GM19467 (cell line): ENCODE data around the gene SIAH1.
A peak's percentile ranks its signal among the peaks of the same experiment; 100 is the strongest.
"Not testable (repeated sequence)": the region's sequence is repeated elsewhere in the genome, so short reads cannot be mapped to it uniquely, and the experiment has no call there.

Experiments used
- ATAC-seq: cut with Tn5 transposase; IDR thresholded peaks from one replicate; pipeline ENCODE4 v1.9.1; 2021; ENCODE audit warnings: mild to moderate bottlenecking, moderate library complexity; ENCODE audit not compliant: unreplicated experiment

SIAH1 gene, protein sequence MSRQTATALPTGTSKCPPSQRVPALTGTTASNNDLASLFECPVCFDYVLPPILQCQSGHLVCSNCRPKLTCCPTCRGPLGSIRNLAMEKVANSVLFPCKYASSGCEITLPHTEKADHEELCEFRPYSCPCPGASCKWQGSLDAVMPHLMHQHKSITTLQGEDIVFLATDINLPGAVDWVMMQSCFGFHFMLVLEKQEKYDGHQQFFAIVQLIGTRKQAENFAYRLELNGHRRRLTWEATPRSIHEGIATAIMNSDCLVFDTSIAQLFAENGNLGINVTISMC

GRCh38 chr16:48385253-48386150, at the start of gene SIAH1:
Gene SIAH1 (minus strand): TSS chr16:48385413. CDS start chr16:48362428, 22,985 bp downstream.
- ATAC-seq, result peak; percentile 54

GRCh38 chr16:48434653-48435317, 49.6 kb upstream of the SIAH1 start:
- no peak for ATAC-seq

GRCh38 chr16:48433850-48434530, 48.8 kb upstream of the SIAH1 start:
- ATAC-seq, result no peak

DNA sequence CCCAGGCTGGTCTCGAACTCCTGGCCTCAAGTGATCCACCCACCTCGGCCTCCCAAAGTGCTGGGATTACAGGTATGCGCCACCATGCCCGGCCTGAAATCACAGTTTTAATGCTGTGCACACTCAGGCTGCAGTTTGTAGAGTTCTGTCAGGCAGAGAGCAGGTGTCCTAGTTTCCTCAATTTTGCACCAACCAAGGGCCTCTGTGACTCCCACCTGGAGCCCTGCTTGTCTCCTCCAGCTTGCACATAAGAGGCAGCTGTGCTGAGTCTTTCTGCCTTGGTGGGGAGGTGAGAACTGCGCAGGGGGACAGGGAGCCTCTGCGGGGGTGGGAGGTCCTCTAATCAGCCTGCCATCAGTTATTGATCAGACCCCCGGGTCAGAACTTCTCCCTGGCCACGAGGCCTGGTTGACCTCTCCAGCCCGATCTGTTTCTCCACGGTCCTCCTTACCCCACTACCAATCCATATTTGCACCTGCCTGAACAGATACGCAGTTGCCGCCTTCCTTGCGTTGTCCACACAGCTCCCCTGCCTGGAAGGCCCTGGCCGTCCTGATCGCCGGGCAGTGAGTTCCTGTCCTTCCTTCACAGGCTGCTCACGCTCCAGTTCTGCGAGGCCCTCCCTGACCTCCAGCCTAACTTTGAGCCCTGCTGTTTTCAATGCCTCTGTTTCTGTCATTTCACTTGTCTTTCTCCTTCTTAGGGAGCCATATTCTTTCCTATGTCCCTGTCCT, 48.1 kb upstream of the SIAH1 start:
- no peak for ATAC-seq

DNA sequence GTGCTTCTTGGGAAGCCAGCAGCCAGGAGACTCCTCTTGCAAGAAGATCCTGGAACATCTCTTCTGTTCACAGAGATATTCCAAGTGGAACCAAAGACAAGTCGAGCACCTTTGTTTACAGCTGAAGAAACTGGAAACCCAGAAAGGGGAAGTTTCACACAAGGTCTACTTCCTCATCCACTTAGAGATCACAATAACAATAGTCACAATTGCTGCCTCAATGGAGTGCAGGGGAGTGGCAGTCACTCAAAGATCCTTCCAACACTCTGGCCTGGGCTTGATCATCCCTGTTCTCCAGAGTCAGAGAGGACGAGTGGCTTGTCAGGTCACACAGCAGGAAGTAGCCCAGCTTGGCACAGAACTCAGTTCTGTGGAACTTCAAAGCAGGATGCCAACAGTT, 46.9 kb upstream of the SIAH1 start:
- peak; percentile 61 for ATAC-seq

DNA sequence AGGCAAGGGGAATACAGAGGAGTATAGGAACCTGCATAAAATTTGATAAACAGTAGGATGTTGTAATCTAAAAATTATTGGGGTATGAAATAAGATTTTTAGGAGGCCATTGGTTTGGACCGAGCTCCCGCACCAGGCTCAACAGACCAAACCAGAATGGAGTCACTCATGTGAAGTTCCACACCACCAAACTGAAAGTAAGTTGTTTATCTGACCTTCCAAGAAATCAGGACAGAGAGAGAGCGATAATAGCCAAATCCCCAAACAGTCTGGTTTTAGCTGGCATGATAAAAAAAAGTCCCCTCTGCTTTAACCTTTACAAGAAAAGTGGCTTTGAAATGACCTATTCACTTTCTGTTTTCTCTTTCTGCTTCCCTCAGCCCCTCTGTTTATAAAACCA, 45.7 kb upstream of the SIAH1 start:
- no peak for ATAC-seq

- ATAC-seq, result no peak
Observed at GRCh38 chr16:48426244-48427141, 41.3 kb upstream of the SIAH1 start.

- no peak for ATAC-seq
Observed at GRCh38 chr16:48422537-48422936, 37.3 kb upstream of the SIAH1 start.

DNA sequence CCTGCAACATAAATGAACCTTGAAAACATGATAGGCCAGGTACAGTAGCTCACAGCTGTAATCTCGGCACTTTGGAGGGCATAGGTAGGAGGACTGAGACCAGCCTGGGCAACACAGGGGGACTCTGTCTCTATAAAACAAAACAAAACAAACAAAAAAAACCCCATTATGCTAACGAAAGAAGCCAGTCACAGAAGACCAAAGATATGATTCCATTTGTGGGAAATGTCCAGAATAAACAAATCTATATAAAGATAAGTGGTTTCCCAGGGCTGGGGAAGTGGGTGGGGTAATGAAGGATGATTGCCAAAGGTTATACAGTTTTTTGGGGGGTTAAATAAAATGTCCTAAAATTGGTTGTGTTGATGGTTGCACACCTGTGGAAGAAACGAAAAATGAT, 36.5 kb upstream of the SIAH1 start:
- ATAC-seq, result no peak

DNA sequence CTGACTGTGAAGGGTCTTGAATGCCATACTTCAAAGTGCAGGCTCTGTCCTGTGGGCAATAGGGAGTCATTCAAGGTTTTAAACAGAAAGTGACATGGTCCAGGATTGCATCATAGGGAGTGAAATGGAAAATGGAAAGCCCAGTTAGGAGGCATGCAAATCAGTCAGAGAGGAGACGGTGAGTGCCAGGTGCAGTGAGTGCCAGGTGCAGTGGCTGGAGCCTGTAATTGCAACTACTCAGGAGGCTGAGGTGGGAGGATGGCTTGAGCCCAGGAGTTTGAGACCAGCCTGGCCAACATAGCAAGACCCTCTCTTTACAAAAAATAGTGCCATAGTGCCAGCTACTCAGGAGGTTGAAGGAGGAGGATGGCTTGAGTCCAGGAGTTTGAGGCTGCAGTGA, 35.2 kb upstream of the SIAH1 start:
- ATAC-seq, result no peak

GRCh38 chr16:48416617-48417016, 31.4 kb upstream of the SIAH1 start:
- ATAC-seq, result not testable (repeated sequence)

DNA sequence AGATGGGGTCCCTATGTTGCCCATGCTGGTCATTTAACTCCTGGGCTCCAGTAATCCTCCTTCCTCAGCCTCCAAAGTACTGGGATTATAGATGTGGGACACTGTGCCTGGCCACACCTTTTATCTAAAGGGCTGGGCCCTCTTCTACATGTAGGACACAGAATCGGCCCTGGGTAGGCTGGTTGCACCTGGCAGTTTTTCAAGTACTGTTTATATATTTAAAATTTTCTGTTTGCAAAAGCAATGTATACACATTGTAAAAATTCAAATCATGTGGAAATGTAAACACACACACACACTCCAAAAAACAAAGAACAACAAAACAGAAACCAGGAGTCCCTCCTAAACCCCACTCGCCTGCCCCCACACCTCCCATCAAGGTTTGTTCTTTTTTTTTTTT, 28.1 kb upstream of the SIAH1 start:
- no peak for ATAC-seq

- ATAC-seq, result no peak
Observed at GRCh38 chr16:48409839-48410632, 24.8 kb upstream of the SIAH1 start.

DNA sequence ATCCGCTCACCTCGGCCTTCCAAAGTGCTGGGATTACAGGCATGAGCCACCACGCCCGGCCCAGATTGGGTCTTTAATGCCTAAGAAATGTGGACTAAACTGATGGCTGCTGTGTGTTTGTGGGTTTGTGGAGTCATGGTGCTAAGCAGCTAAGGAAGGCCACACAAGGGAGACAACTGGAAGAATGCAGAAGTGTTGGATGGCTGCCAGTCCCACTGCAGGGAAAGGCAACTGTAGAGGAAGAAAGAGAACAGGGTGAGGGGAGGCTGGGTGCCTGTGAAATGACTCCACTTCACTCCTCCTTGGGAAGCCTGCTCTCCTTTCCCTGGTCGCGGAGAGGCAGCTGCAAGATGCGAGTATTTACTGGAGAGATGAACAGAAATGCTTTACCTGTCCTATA, 23.5 kb upstream of the SIAH1 start:
- ATAC-seq, result no peak

GRCh38 chr16:48405907-48406306, 20.7 kb upstream of the SIAH1 start:
- ATAC-seq, result no peak

GRCh38 chr16:48405153-48405552, 19.9 kb upstream of the SIAH1 start:
- ATAC-seq, result no peak

DNA sequence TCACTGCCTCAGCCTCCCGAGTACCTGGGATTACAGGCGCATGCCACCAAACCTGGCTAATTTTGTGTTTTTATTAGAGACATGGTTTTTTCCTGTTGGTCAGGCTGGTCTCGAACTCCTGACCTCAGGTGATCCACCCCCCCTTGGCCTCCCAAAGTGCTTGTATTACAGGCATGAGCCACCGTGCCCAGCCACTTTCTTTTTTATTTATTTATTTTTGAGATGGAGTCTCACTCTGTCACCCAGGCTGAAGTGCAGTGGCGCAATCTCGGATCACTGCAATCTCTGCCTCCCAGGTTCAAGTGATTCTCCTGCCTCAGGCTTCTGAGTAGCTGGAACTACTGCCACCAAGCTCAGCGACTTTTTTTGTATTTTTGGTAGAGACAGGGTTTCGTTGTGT, 17.3 kb upstream of the SIAH1 start:
- not testable (repeated sequence) for ATAC-seq

DNA sequence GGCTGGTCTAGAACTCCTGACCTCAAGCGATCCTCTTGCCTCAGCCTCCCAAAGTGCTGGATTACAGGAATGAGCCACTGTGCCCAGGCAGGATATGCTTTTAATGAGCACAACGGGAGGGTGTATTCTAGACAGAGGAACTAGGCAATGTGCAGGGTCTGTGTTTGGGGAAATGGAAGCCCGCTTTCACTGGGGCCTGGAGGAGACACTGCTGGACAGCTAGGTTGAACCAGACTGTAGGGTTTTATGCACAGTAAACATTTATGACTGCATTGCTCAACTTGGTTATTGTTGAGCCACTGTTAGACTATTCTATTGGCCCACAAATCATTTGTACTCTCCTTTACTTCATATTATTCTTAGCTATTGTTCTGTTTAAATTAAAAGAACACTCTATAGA, 10.2 kb upstream of the SIAH1 start:
- ATAC-seq, result no peak

DNA sequence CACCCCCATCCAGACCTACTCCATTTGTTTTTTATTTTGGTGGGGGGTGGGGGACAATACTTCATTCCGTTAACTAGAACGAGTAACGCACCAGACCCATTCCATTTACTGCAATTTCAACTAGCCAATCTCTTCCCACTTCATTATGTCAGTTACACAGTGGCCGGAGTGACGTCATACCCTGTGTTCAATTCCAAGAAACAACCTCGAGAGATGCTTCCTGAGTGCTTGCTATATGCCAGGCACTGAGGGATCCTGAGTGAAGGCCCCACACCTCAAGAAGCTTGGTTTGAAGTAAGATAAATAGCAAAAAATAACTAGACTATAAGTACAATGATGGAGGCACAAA, 9.1 kb upstream of the SIAH1 start:
- ATAC-seq, result no peak
